Dedifferentiated amniotic fluid mesenchymal stem cell (primary cell): ENCODE data around the gene NKD2.

Experiments used
- DNase-seq: peaks from one replicate; pipeline ENCODE4 v3.0.0-alpha.2; 2016; ENCODE audit errors: extremely low spot score

The NKD2 gene

DNA sequence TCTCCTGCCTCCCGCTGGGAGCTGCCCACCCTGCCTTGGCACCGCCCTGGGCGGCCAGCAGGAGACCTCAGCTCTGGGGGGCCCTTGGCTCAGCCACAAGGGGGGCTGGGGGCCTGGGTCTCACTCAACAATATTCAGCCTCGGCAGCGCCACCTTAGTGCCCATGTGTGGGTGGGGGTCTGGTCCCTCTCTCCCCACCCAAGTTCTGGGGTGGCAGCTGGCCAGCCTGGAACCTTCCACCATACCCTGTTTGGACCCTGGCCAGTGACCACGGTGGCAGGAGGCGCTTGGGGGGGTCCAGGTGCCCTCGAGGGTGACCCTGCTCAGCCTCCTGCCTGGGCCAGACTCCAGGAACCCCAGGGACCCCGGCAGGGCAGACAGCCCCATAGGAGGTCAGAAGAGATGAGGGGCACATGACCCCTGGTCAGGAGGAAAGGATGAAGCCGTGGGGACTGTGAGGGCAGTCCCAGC, 22.2 kb downstream of the NKD2 start:
- no peak for DNase-seq

- no peak for DNase-seq
These were observed 22.8 kb downstream of the NKD2 start for GRCh38 chr5:1031306-1031959.

DNA sequence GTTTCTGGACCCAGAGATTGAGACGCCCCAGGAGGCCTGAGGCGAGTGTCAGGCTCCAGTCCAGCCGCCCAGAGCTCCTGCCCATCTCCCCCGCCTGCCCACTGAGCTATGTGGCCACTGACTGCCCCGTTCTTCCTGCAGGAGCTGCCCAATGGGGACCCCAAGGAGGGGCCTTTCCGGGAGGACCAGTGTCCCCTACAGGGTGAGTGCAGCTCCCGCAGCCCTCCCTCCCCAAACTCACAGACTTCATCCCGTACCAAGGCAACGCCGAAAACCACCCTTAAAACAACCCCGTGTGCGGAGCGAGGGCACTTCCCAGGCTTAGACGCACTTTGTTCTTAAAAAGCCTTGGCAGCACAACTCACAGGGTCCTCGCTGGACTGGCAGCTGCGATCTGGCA, 23.4 kb downstream of the NKD2 start:
- no peak for DNase-seq

DNA sequence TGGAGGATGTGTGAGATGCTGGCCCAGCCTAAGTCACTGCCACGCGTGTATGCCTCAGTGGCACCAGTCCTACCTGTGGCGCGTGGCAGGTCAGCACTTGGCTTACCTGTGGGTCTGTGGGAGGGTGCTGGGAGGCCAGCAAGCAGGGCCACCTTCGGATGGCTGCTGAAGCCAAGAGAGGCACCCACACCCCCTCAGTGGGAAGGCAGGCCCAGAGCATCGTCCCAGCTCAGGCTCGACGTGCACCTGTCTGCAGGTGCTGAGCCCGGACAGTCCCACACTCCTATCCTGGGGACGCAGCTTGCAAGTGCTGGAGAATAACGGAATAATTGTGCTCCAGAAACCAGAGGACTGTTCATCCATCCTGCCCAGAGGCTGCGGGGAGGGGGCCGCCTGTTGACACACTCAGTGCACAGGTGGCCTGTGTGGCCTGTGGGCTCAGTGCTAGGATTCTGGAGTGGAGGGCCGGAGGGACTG, 24.0 kb downstream of the NKD2 start:
- DNase-seq, result no peak

GRCh38 chr5:1033178-1033577, 24.6 kb downstream of the NKD2 start:
- no peak for DNase-seq

- no peak for DNase-seq
These were observed 25.2 kb downstream of the NKD2 start for GRCh38 chr5:1033606-1034420.

DNA sequence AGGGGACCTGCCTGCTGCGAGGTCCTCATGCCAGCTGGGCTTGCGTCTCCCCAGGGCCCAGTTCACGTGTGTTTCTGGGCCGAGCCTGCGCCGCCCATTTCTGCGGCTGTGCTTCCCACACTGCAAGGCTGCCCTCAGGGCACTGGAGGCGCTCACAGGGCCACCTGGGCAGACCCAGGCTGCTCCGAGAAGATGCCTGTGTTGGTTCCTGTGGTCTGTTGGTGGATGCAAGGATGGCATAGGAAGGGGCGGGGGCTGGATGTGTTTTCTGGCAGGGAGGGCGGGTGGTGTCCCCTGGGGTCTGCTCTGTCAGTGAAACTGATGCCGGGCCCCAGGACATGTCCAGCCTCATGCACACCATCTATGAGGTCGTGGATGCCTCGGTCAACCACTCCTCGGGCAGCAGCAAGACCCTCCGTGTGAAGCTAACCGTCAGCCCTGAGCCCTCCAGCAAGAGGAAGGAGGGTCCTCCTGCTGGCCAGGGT, 25.9 kb downstream of the NKD2 start:
- DNase-seq, result no peak

DNA sequence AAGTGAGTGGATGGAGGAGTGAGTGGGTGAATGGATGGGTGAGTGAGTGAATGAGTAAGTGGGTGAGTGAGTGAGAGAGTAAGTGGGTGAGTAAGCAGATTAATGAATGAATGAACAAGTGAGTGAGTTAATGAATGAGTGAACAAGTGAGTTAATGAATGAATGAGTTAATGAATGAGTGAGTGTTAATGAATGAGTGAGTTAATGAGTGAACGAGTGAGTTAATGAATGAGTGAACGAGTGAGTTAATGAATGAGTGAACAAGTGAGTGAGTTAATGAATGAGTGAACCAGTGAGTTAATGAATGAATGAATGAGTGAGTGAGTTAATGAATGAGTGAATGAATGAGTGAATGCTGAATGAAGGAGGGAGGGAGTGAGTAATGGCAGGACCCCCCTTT, 26.4 kb downstream of the NKD2 start:
- no peak for DNase-seq

- DNase-seq, result no peak
These were observed 27.1 kb downstream of the NKD2 start for GRCh38 chr5:1035421-1036405.

GRCh38 chr5:1036504-1037122, 28.0 kb downstream of the NKD2 start:
- no peak for DNase-seq

DNA sequence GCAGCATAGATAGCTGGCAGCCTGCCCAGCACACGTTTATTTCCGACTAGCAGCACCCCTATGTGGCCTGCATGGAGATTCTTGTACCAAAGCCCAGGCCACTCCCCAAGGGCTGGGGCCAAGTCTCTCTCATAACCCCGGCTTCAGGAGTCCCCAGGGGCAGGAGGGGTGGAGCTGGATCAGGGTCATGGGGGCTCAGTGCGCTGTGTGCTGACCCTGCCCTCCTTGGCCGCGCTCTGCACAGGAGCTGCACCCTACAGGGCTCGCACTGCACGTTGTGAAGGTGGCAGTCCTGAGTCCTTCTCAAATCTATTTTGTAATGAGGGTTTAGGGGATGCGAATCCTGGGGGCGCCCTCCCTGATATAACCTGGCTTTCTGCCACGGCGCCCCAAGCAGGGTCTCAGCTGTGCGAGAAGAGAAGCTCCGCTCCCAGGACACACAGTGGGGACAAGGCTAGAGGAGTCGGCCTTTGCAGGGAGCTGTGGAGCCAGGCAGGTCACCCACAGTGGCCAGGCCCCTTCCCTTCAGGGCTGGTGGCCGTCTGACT, 28.6 kb downstream of the NKD2 start:
- no peak for DNase-seq

DNA sequence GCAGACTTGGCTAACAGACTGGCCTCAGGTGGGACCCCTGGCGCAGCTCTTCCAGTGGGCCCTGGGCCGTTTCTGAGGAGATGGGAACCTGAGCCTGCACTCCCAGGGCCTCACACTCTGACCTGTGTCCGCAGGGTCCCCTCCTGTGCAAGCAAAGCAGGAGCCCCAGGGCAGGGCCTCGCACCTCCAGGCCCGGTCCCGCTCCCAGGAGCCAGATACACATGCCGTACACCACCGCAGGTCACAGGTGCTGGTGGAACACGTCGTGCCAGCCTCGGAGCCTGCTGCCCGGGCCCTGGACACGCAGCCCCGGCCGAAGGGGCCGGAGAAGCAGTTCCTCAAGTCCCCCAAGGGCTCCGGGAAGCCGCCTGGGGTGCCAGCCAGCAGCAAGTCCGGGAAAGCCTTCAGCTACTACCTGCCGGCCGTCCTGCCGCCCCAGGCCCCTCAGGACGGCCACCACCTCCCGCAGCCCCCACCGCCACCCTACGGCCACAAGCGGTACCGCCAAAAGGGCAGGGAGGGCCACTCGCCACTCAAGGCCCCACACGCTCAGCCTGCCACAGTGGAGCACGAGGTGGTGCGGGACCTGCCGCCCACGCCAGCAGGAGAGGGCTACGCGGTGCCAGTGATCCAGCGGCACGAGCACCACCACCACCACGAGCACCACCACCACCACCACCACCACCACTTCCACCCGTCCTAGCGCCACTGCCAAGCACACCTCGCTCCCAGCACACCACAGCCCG, 29.2 kb downstream of the NKD2 start:
- no peak for DNase-seq

DNA sequence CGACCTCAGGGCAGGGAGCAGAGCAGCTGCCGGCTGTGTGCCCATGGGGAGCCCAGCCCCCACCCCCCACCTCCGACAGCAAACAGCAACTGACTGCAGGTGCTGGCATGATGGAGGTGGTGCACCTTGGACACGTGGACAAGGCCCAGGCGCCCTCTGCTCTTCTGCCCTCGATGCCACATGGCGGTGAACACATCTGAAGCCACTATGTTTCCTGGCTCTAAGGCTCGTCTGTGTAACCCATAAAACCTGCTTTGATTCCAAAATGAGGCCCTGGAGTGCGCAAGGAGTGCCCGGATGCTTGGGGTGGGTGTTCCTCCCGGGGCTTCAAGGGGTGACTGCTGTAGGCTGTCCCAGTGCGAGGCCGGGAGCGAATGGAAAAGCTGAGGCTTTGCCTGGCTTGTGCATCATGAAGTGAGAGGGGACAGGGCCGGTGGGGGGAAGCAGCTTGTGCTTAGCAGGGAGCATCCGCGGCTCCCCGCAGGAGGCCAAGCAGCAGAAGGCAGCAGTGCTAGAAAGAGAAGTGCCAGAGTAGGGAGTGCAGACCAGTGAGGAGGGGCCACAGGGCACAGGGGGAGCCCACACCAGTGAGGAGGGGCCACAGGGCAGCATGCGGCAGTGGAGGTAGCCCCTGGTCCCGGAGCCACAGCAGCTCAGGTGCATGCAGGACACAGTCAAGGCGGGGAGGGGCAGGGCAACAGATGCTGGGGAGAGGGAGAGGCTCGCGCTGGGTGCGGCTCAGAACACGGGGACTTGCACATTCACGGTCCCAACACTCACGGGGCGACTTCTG, 30.0 kb downstream of the NKD2 start:
- no peak for DNase-seq

- DNase-seq, result no peak
These were observed 30.6 kb downstream of the NKD2 start for GRCh38 chr5:1039210-1039548.

DNA sequence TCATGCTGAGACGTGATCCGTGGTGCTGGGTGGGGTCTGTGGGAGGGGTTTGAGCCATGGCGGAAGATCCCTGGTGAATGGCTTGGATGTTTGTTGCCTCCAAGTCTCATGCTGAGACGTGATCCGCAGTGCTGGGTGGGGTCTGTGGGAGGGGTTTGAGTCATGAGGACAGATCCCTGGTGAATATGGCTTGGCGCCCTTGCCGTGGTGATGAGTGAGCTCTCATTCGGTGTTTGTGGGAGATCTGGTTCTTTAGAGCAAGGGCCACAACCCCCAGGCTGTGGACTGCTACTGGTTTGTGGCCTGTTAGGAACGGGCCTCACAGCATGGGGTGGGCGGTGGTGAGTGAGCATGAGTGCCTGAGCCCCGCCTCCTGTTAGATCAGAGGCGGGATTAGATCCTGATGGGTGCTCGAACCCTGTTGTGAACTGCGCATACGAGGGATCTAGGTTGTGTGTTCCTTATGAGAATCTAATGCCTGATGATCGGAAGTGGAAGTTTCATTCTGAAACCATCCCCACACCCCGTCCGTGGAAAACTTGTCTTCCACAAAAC, 31.2 kb downstream of the NKD2 start:
- DNase-seq, result no peak

DNA sequence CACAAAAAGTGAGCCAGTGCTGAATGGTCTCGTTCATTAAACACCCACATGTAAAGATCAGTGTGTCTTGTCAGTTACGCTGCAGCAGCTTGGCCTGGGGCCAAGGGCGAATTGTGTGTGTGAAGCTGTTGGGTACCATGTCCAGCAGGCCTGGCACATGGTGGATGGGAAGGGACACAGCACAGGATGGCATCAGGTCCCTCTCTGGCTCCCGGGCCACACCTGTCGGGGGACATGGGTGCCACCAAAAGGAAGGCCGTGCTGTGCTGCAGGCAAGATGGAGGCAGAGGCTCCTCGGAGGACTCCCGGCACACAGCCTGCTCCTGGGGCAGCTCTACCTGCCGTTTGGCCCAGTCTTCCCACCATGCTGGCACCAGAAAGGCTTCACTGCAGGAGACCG, 32.0 kb downstream of the NKD2 start:
- DNase-seq, result no peak

GRCh38 chr5:1041225-1042143, 32.9 kb downstream of the NKD2 start:
- no peak for DNase-seq

DNA sequence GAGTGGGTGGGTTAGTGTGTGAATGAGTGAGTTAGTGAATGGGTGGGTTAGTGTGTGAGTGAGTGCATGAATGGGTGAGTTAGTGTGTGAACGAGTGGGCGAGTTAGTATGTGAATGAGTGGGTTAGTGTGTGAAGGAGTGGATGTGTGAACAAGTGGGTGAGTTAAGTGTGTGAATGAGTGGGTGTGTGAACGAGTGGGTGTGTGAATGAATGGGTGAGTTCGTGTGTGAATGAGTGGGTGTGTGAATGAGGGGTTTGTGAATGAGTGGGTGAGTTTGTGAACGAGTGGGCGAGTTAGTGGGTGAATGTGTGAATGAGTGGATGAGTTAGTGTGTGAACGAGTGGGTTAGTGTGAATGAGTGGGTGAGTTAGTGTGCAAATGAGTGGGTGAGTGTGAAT, 34.0 kb downstream of the NKD2 start:
- DNase-seq, result no peak
